Loucy (cell line): ENCODE measurements around the gene TM9SF4.

Experiments
- H2AFZ ChIP-seq: fragments of 200-600 bp; sonication (generic); 2 replicates; pipeline ENCODE4 v1.6.0; 2016; ENCODE audit warnings: antibody characterized with exemption, mild to moderate bottlenecking, low read length, moderate library complexity
- H3F3A ChIP-seq: fragments of 200-600 bp; 2 replicates; pipeline ENCODE4 v1.6.0; 2016; ENCODE audit warnings: antibody characterized with exemption, low read depth, mild to moderate bottlenecking
- H3K27me3 ChIP-seq: fragments of 200-600 bp; sonication (generic); 2 replicates; pipeline ENCODE4 v1.6.1; 2014; ENCODE audit warnings: low read length, mild to moderate bottlenecking; ENCODE audit not compliant: insufficient read depth, poor library complexity, severe bottlenecking
- H3K36me3 ChIP-seq: fragments of 200-600 bp; sonication (generic); 2 replicates; pipeline ENCODE4 v1.6.1; 2016; ENCODE audit warnings: low read length; ENCODE audit not compliant: insufficient read depth
- H3K4me1 ChIP-seq: fragments of 200-600 bp; sonication (generic); 2 replicates; pipeline ENCODE4 v1.5.1; 2014; ENCODE audit warnings: low read length, mild to moderate bottlenecking; ENCODE audit not compliant: insufficient read depth, poor library complexity, severe bottlenecking
- H3K4me2 ChIP-seq: fragments of 200-600 bp; sonication (generic); 2 replicates; pipeline ENCODE4 v1.6.0; 2014; ENCODE audit warnings: antibody characterized with exemption, low read length, low read depth, mild to moderate bottlenecking; ENCODE audit not compliant: poor library complexity, severe bottlenecking
- H3K4me3 ChIP-seq: fragments of 200-600 bp; sonication (generic); 2 replicates; pipeline ENCODE4 v1.5.1; 2014; ENCODE audit warnings: low read length, mild to moderate bottlenecking, mixed read lengths; ENCODE audit not compliant: poor library complexity, severe bottlenecking
- H3K79me2 ChIP-seq: fragments of 200-600 bp; sonication (generic); 2 replicates; pipeline ENCODE4 v1.6.1; 2014; ENCODE audit warnings: low read length; ENCODE audit not compliant: insufficient read depth
- H3K9ac ChIP-seq: fragments of 200-600 bp; sonication (generic); 2 replicates; pipeline ENCODE4 v1.6.0; 2014; ENCODE audit warnings: mild to moderate bottlenecking, low read depth, low read length, moderate library complexity; ENCODE audit not compliant: poor library complexity, severe bottlenecking
- H3K9me2 ChIP-seq: fragments of 200-600 bp; sonication (generic); replicated peaks from 2 replicates; pipeline ENCODE4 v1.6.1; 2016; ENCODE audit warnings: low read depth, low read length, mixed read lengths
- H3K9me3 ChIP-seq: fragments of 200-600 bp; sonication (generic); 2 replicates; pipeline ENCODE4 v1.6.1; 2014; ENCODE audit warnings: mild to moderate bottlenecking, antibody characterized with exemption, low read length, low read depth; ENCODE audit not compliant: insufficient read depth
- H4K20me1 ChIP-seq: fragments of 200-600 bp; sonication (generic); 2 replicates; pipeline ENCODE4 v1.6.0; 2014; ENCODE audit warnings: antibody characterized with exemption, low read length, mild to moderate bottlenecking; ENCODE audit not compliant: insufficient read depth, poor library complexity, severe bottlenecking
- EZH2phosphoT487 ChIP-seq: fragments of 200-600 bp; IDR thresholded peaks from 2 replicates; pipeline ENCODE4 v1.6.1; 2018; ENCODE audit warnings: antibody characterized with exemption, mild to moderate bottlenecking, moderate library complexity, borderline replicate concordance
- TF ChIP-seq, protein P1 (sequence below): fragments of 200-600 bp; sonication (generic); conservative IDR thresholded peaks from 2 replicates; pipeline ENCODE4 v1.5.1; 2014; ENCODE audit warnings: mild to moderate bottlenecking, antibody characterized with exemption, low read length

TM9SF4 gene

DNA sequence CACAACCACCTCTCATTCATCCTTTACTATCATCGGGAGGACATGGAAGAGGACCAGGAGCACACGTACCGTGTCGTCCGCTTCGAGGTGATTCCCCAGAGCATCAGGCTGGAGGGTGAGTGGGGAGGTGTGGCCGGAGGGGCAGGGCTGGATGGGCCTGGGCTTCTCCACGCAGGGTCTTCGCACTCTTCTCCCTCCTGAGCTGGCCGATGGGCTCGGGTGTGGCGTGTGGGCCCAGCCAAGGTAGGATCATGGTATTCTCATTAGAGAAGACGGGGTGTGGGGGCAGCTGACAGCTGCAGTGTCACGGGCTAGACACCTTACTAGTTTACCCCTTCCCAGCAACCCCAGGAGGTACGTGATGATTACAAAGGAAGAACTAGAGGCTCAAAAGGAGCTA lies 33.5 kb downstream of the TM9SF4 start:
- peaks cover 90% of the 10 kb centered on the region; the same call in 1 of the 2 replicates for H3K36me3 ChIP-seq

GRCh38 chr20:32144898-32145662 lies 35.6 kb downstream of the TM9SF4 start:
- Histone ChIP-seq H3K4me1 (no peaks in the 10 kb centered on the region), H3K27me3 (no peaks in the 10 kb centered on the region), H3K36me3 (peaks cover 84% of the 10 kb centered on the region; the same call in 1 of the 2 replicates), H3K9ac (no peak overlapping the region), H4K20me1 (no peaks in the 10 kb centered on the region), H3K4me2 (no peak overlapping the region), H2AFZ (no peak overlapping the region), H3K79me2 (no peaks in the 10 kb centered on the region), H3K9me3 (no peaks in the 10 kb centered on the region), H3K9me2 (no peaks in the 10 kb centered on the region), H3K4me3 (no peak overlapping the region), H3F3A (no peaks in the 10 kb centered on the region)
- TF ChIP-seq, protein P1, sequence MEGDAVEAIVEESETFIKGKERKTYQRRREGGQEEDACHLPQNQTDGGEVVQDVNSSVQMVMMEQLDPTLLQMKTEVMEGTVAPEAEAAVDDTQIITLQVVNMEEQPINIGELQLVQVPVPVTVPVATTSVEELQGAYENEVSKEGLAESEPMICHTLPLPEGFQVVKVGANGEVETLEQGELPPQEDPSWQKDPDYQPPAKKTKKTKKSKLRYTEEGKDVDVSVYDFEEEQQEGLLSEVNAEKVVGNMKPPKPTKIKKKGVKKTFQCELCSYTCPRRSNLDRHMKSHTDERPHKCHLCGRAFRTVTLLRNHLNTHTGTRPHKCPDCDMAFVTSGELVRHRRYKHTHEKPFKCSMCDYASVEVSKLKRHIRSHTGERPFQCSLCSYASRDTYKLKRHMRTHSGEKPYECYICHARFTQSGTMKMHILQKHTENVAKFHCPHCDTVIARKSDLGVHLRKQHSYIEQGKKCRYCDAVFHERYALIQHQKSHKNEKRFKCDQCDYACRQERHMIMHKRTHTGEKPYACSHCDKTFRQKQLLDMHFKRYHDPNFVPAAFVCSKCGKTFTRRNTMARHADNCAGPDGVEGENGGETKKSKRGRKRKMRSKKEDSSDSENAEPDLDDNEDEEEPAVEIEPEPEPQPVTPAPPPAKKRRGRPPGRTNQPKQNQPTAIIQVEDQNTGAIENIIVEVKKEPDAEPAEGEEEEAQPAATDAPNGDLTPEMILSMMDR, result no peak
- TF ChIP-seq EZH2phosphoT487, result no peak

More for the DNA sequence above, 33.5 kb downstream of the TM9SF4 start:
- Histone ChIP-seq H3K79me2 (no peaks in the 10 kb centered on the region), H4K20me1 (no peaks in the 10 kb centered on the region), H3F3A (no peaks in the 10 kb centered on the region), H2AFZ (no peak overlapping the region), H3K9ac (no peak overlapping the region), H3K4me3 (no peak overlapping the region), H3K27me3 (no peaks in the 10 kb centered on the region), H3K4me2 (no peak overlapping the region), H3K4me1 (no peaks in the 10 kb centered on the region), H3K9me3 (no peaks in the 10 kb centered on the region), H3K9me2 (no peaks in the 10 kb centered on the region)
- no peak for TF ChIP-seq EZH2phosphoT487
- TF ChIP-seq, protein P1, result no peak

DNA sequence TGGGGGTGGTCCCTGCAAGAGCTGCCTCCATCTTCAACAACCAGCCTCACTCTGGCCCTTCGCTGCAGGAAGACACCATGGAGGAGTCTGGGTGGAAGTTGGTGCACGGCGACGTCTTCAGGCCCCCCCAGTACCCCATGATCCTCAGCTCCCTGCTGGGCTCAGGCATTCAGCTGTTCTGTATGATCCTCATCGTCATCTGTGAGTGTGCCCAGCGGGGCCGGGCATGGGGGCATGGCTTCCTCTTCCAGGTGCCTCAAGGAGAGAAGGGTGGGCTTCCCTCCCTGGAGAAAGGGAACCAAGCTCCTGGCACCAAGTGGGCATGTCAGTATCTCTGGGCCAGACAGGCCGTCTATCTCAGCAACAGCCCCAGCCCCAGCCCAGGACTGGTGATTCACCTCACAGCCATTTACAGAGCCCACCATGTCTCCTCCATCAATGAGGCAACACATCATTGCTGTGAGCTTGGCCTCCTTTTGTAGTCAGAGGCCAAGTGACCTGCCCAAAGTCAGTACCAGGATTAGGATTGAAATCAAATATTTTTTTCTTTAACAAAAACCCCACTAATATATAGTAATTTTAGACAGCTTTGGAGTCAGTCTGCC lies 40.2 kb downstream of the TM9SF4 start:
- TF ChIP-seq EZH2phosphoT487, result no peak
- TF ChIP-seq, protein P1, result no peak
- Histone ChIP-seq H3K9me2 (no peaks in the 10 kb centered on the region), H3K4me2 (no peak overlapping the region), H3K79me2 (no peaks in the 10 kb centered on the region), H3K4me3 (no peak overlapping the region), H3F3A (no peaks in the 10 kb centered on the region), H3K9me3 (no peaks in the 10 kb centered on the region), H2AFZ (no peak overlapping the region), H3K27me3 (no peaks in the 10 kb centered on the region), H3K4me1 (no peaks in the 10 kb centered on the region), H3K36me3 (peaks cover 74% of the 10 kb centered on the region; the same call in 1 of the 2 replicates), H4K20me1 (no peaks in the 10 kb centered on the region), H3K9ac (no peak overlapping the region)
